Suprapubic skin (tissue), 4 donors: ENCODE data around the gene VSIR.

Source experiments
- CTCF ChIP-seq, 2 donors: fragments of 200-600 bp in 1 of 2; fragments of 450-650 bp in 1 of 2; sonication (generic) in 1 of 2; IDR thresholded peaks; one replicate each; pipeline ENCODE4 v1.5.1; 2016 to 2019; ENCODE audit warnings: antibody characterized with exemption in 2 of 2, mild to moderate bottlenecking in 1 of 2, moderate library complexity in 1 of 2
- POLR2A ChIP-seq, 2 donors: fragments of 450-650 bp; IDR thresholded peaks; one replicate each; pipeline ENCODE4 v1.6.1; 2017; ENCODE audit warnings: antibody characterized with exemption in 2 of 2, mild to moderate bottlenecking in 2 of 2, moderate library complexity in 2 of 2
- POLR2AphosphoS5 ChIP-seq, 3 donors: sonication (generic); formaldehyde crosslinking; IDR thresholded peaks; one replicate each; pipeline ENCODE4 v1.6.1; 2017; ENCODE audit warnings: antibody characterized with exemption in 3 of 3

GRCh38 chr10:71739358-71739900 lies 33.9 kb downstream of the VSIR start:
- TF ChIP-seq POLR2A (IDR thresholded peaks at IDR 0.05) (no peak), CTCF (IDR thresholded peaks at IDR 0.05) (no peak), POLR2AphosphoS5 (IDR thresholded peaks at IDR 0.05) (no peak)
